Right lobe of liver (tissue), 6 donors: ENCODE data around the gene CMTM2. TPM values are rescaled to one million over a fixed set of nuclear protein-coding genes. Genes with fewer than 3 reads are reported as not detected.

Experiments used
- ATAC-seq, 4 donors: fragments of 200-7000 bp; cut with Tn5 transposase; one replicate each; pipeline ENCODE4 v1.9.1; 2020; ENCODE audit warnings: mild to moderate bottlenecking in 4 of 4, moderate library complexity in 4 of 4
- DNase-seq, 3 donors: peaks; one replicate each; pipeline ENCODE4 v3.0.0-alpha.2; 2020
- H3K27ac ChIP-seq, 3 donors: fragments of 200-600 bp; one replicate each; pipeline ENCODE4 v1.8.0; 2022
- H3K27me3 ChIP-seq, 2 donors: fragments of 200-600 bp; one replicate each; pipeline ENCODE4 v1.8.0; 2022
- H3K36me3 ChIP-seq, 4 donors: fragments of 200-600 bp; sonication (generic) in 1 of 4; one replicate each; pipeline versions ENCODE4 v1.5.1 to v1.8.0; 2017 to 2022; ENCODE audit warnings: control low read depth in 1 of 4
- H3K4me1 ChIP-seq, 4 donors: fragments of 200-600 bp; sonication (generic) in 1 of 4; one replicate each; pipeline versions ENCODE4 v1.5.1 to v1.8.0; 2017 to 2022; ENCODE audit warnings: control low read depth in 1 of 4
- H3K4me3 ChIP-seq, 3 donors: fragments of 200-600 bp; one replicate each; pipeline ENCODE4 v1.8.0; 2022
- H3K9me3 ChIP-seq, 4 donors: fragments of 200-600 bp; sonication (generic) in 1 of 4; one replicate each; pipeline versions ENCODE4 v1.5.1 to v1.8.0; 2017 to 2022; ENCODE audit warnings: control low read depth in 1 of 4
- CTCF ChIP-seq, 4 donors: fragments of 200-600 bp in 3 of 4; fragments of 450-650 bp in 1 of 4; IDR thresholded peaks; one replicate each; pipeline versions ENCODE4 v1.5.1 to v1.8.0; 2016 to 2022; ENCODE audit warnings: antibody characterized with exemption in 4 of 4, mild to moderate bottlenecking in 2 of 4
- POLR2A ChIP-seq: fragments of 450-650 bp; IDR thresholded peaks from one replicate; pipeline ENCODE4 v1.6.1; 2017; ENCODE audit warnings: antibody characterized with exemption, mild to moderate bottlenecking
- WGBS: methylation state at CpG from one replicate; pipeline ENCODE4 v1.1.6; 2018; ENCODE audit warnings: low coverage, low lambda C conversion rate; ENCODE audit not compliant: insufficient coverage; ENCODE audit errors: missing lambda C conversion rate; 5-methylcytosine and 5-hydroxymethylcytosine counted together
- intact Hi-C, 2 donors: fragments of 100-400 bp; cut with DNase I; formaldehyde crosslinking; loops; one replicate each; pipeline versions ENCODE4 v1.11.2 to v1.14.1; 2022
- total RNA-seq, 6 experiments: library from RNA; depleted of rRNA in 2 of 6; stranded (reverse); fragments of >200 nt in 2 of 6; fragmentation: NEBNext Ultra II Directional in 3 of 6; extraction: Animal tissue kit (Norgen Biotek cat#: 25700) in 3 of 6; gene quantifications; one replicate each; pipeline versions ENCODE4 v1.1.0 to v1.2.4, GENCODE V29; 2016 to 2023
- donor health status: DM: no; HTN: yes; CAD: no.
- donor health status: DM: no; HTN: no; CAD: no.
- donor health status: DM: no; HTN: no; CAD: no.
- donor health status: DM: no; HTN: yes; CAD: no.
- donor health status: DM: no; HTN: yes; CAD: no.

Gene CMTM2
- total RNA-seq, 6 experiments from 2014 or later, result 0.44 to 0.83 (median 0.55) TPM; not detected in 3

GRCh38 chr16:66569131-66569530 is 10.1 kb upstream of the CMTM2 start:
- WGBS, result 93% methylated on average over 1 of the region's 1 CpG
- intact Hi-C loops, result no loop called here
- H3K27ac ChIP-seq, result no peak overlapping the region
- TF ChIP-seq CTCF (IDR thresholded peaks at IDR 0.05) (no peak), POLR2A (no peak)
- H3K4me1 ChIP-seq, result no peaks in the 10 kb centered on the region
- no peak overlapping the region for H3K4me3 ChIP-seq
- DNase-seq (no peak), ATAC-seq (no peak)
- no peaks in the 10 kb centered on the region for H3K27me3 ChIP-seq
- H3K36me3 ChIP-seq, result no peaks in the 10 kb centered on the region
- no peaks in the 10 kb centered on the region for H3K9me3 ChIP-seq

GRCh38 chr16:66569827-66570405 is 9.3 kb upstream of the CMTM2 start:
- Histone ChIP-seq H3K27ac (no peak overlapping the region), H3K27me3 (no peaks in the 10 kb centered on the region), H3K4me3 (no peak overlapping the region), H3K9me3 (no peaks in the 10 kb centered on the region), H3K36me3 (no peaks in the 10 kb centered on the region), H3K4me1 (no peaks in the 10 kb centered on the region)
- WGBS, result 54% methylated on average over 3 of the region's 3 CpGs
- TF ChIP-seq POLR2A, result no peak
- intact Hi-C loops, result no loop called here
- ATAC-seq, result no peak
- no peak for DNase-seq

GRCh38 chr16:66572356-66572755 is 6.9 kb upstream of the CMTM2 start:
- no peak for ATAC-seq
- Histone ChIP-seq H3K36me3 (no peaks in the 10 kb centered on the region), H3K4me3 (no peak overlapping the region), H3K9me3 (no peaks in the 10 kb centered on the region), H3K27me3 (no peaks in the 10 kb centered on the region), H3K27ac (no peak overlapping the region), H3K4me1 (no peaks in the 10 kb centered on the region)
- no peak for DNase-seq
- intact Hi-C loops, result no loop called here
- WGBS, result 80% methylated on average over 1 of the region's 2 CpGs
- TF ChIP-seq CTCF (IDR thresholded peaks at IDR 0.05) (no peak), POLR2A (no peak)

GRCh38 chr16:66574081-66574480 is 5.2 kb upstream of the CMTM2 start:
- ATAC-seq (no peak), DNase-seq (no peak)
- intact Hi-C loops, result no loop called here
- TF ChIP-seq CTCF (IDR thresholded peaks at IDR 0.05), result no peak
- H3K4me1 ChIP-seq, result peaks cover 0 to 3% (median 0%) of the 10 kb centered on the region in 4 donors
- H3K36me3 ChIP-seq, result no peaks in the 10 kb centered on the region
- no peak overlapping the region for H3K4me3 ChIP-seq
- 85% methylated on average over 1 of the region's 1 CpG for WGBS
- peaks cover 0 to 6% of the 10 kb centered on the region in 2 donors for H3K27me3 ChIP-seq
- no peaks in the 10 kb centered on the region for H3K9me3 ChIP-seq
- H3K27ac ChIP-seq, result no peak overlapping the region

GRCh38 chr16:66574531-66574930 is 4.7 kb upstream of the CMTM2 start:
- no peak for TF ChIP-seq POLR2A
- no peak for TF ChIP-seq CTCF (IDR thresholded peaks at IDR 0.05)
- H3K36me3 ChIP-seq, result no peaks in the 10 kb centered on the region
- 83% methylated on average over 2 of the region's 3 CpGs for WGBS
- peaks cover 0 to 6% (median 0%) of the 10 kb centered on the region in 4 donors for H3K4me1 ChIP-seq
- DNase-seq (no peak), ATAC-seq (no peak)
- H3K9me3 ChIP-seq, result no peaks in the 10 kb centered on the region
- no peak overlapping the region for H3K27ac ChIP-seq
- intact Hi-C loops, result no loop called here
- H3K27me3 ChIP-seq, result peaks cover 0 to 8% of the 10 kb centered on the region in 2 donors
- no peak overlapping the region for H3K4me3 ChIP-seq
